LNCAP (cell line): Measurements from ENCODE around the gene KIAA1958.

Source experiments
- TF ChIP-seq, protein P1 (sequence below): fragments of 450-650 bp; IDR thresholded peaks from 2 replicates; pipeline ENCODE4 v1.5.1; 2017; ENCODE audit warnings: mild to moderate bottlenecking

Gene KIAA1958

DNA sequence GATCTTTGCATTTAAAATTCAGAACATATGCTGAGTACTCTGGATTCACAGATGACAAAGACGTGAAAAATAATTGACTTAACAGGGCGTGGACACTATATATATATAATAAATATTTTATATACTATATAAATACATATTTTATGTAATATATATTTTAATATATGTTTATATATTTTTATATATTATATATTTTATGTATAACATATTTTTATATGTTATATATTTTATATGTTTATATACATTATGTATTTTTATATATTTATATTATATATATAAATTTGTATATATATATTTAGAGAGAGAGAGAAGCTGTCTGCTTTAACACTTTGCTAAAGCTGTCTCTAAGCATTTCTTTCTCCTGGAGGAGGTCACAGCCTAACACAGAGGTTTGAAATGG lies 118.2 kb downstream of the KIAA1958 start:
- TF ChIP-seq, protein P1, sequence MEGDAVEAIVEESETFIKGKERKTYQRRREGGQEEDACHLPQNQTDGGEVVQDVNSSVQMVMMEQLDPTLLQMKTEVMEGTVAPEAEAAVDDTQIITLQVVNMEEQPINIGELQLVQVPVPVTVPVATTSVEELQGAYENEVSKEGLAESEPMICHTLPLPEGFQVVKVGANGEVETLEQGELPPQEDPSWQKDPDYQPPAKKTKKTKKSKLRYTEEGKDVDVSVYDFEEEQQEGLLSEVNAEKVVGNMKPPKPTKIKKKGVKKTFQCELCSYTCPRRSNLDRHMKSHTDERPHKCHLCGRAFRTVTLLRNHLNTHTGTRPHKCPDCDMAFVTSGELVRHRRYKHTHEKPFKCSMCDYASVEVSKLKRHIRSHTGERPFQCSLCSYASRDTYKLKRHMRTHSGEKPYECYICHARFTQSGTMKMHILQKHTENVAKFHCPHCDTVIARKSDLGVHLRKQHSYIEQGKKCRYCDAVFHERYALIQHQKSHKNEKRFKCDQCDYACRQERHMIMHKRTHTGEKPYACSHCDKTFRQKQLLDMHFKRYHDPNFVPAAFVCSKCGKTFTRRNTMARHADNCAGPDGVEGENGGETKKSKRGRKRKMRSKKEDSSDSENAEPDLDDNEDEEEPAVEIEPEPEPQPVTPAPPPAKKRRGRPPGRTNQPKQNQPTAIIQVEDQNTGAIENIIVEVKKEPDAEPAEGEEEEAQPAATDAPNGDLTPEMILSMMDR: no peak

DNA sequence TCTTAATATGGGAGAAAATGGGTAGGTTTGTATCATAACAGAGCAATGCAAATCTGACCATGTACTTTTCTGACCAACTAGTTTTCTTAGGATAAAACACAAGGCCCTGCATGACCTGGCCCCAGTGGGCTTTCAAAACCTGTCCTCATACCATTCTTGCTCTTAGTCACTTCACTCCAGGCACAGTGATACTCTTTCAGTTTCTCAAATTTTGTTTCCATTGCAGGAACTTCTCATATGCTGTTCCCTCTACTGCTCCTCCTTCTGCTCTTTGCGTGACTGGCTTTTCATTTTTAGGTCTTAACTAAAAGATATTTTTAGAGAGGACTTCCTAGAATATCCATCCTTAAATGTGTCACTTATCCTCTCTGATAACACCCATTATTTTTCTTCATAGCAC lies 118.9 kb downstream of the KIAA1958 start:
- TF ChIP-seq, protein P1: no peak

DNA sequence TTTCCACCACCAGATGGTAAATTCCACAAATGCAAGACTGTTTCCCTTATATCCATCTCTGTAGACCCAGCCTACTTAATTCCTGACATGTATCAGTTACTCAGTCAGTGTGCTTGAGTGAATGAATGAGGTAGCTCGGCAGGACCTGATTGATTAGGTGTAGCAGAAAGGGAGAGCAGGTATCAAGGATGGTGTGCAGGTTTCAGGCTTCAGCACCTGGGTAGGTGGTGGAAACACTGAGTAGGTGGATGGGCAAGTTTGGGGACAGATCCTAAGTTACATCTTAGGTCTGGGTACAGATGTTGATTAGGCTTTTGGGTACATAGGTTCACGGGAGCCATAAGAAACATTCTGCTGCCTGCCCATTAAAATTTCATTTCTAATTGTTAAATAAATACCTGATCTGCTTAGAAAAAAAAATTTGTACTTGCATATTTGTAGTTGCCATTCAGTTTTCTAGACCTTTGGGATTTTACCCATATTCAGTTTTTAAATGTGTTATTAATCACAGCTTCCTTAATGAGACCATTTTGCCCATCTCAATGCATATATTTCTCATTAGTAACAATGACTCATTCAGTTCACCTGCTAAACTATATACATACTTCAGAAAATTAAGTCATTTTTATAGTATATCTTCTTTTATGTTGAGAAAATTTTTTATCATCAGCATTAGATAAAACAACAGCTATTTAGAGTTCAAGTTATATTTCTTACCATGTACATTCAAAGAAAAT lies 119.5 kb downstream of the KIAA1958 start:
- TF ChIP-seq, protein P1: no peak

DNA sequence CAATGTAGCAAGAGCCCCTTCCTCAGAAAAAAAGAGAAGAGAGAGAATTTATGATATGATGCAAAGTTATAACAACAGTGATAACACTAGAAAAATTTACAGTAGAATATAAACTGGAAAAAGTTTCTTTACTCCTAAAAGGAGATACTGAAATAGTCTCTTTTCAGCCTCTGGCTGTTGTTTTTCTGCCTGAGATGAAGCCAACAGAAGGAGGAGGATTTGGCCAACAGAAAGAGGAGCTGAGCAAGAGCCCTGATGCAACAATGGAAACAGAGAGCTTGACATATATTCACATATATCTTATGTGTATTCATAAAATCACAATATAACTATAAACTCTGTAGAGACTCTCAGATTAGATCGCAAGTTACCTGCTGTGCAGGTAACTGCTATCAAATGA lies 122.2 kb downstream of the KIAA1958 start:
- TF ChIP-seq, protein P1: no peak

DNA sequence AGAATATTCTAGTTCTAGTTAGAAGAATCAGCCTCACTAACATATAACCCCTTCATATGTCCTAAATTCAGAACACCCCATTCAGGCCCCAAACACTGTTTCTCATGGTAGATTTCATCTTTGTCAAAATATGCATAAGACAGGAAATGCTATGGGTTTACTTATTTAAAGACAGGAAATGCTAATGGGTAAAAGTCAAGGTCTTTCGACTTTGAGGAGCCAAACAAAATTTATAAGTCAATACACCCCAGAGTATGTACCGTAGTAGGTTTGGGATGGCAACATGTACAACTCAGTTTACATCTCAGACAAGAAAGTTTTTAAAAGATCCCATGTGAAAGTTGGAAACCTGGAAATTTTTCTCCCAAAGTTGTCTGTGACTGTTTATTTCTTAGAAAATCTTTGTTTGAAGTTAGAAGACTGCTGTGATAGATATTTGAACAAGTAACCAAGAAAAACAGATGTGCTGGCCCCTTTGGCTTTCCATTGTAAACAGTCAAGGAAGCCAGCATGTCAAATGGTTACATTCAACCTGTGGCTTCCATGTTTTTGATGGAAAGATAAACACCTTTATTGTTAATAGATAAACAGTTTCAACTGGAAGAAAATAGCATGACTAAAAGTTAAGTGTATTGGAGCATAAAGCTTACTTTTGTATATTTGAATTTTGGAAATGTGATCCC lies 129.1 kb downstream of the KIAA1958 start:
- TF ChIP-seq, protein P1: no peak

DNA sequence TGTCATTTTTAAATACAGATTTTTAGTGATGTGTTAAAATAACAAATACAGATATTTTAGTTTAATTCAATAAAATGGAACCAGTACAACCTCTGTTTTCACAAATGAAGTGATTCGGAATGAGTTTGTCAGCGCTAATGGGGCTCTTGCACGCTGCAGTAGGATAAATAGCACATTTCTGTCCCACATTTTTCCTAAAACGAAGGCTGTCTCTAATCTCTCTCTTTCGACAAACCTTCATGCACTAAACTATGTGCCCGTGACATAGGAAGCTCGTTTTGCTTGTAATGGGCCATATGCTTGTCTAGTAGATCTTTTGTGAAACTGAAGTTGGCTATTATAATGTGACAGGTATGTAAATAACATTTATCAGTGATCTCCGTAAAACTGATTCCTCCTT lies 130.7 kb downstream of the KIAA1958 start:
- TF ChIP-seq, protein P1: no peak

DNA sequence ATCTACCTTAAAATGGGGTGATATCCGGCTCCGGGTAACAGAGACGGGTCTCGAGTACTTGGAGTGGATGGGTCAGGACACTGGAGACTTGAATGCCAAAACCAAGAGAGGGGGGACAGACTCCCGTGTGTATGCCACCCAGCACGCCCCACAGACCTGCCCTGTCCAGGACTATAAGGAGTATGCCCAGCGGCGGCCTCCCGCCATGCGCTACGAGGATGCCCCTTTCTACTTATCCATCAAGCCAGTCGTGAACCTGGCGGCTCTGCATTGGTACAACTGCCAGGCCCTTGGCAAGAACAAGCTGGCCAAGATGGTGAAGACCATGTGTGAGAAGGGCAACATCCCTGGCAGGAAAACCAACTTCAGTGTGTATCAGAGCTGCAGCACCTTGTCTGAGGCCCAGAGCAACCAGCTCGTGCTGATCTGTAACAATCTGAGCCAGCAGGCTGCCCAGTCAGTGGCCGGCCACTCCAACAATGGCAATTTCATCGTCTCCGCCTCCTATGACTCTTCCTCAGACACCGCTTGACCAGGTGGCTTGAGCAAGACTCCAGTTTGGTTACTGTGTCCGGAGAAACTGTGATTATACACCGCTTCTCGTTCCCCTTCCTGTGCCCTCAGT lies 131.9 kb downstream of the KIAA1958 start:
- TF ChIP-seq, protein P1: no peak
